Activated CD8-positive, alpha-beta memory T cell treated with anti-CD3 and anti-CD28 coated beads, Interleukin-2, amount 50 U/mL, for 24 hours (primary cell): ENCODE measurements around the gene GP1BB.

Source experiments
- DNase-seq: peaks from one replicate; pipeline ENCODE4 v3.0.0-alpha.2; 2020; ENCODE audit errors: extremely low read depth

Gene GP1BB

GRCh38 chr22:19766511-19767426 lies 43.4 kb downstream of the GP1BB start:
- DNase-seq: no peak

- DNase-seq: no peak
Observed at GRCh38 chr22:19767427-19768341, 44.3 kb downstream of the GP1BB start.

GRCh38 chr22:19769393-19769715 lies 46.0 kb downstream of the GP1BB start:
- DNase-seq: no peak

GRCh38 chr22:19770349-19771220 lies 47.2 kb downstream of the GP1BB start:
- DNase-seq: no peak

- no peak for DNase-seq
Observed at GRCh38 chr22:19772422-19772672, 49.0 kb downstream of the GP1BB start.

DNA sequence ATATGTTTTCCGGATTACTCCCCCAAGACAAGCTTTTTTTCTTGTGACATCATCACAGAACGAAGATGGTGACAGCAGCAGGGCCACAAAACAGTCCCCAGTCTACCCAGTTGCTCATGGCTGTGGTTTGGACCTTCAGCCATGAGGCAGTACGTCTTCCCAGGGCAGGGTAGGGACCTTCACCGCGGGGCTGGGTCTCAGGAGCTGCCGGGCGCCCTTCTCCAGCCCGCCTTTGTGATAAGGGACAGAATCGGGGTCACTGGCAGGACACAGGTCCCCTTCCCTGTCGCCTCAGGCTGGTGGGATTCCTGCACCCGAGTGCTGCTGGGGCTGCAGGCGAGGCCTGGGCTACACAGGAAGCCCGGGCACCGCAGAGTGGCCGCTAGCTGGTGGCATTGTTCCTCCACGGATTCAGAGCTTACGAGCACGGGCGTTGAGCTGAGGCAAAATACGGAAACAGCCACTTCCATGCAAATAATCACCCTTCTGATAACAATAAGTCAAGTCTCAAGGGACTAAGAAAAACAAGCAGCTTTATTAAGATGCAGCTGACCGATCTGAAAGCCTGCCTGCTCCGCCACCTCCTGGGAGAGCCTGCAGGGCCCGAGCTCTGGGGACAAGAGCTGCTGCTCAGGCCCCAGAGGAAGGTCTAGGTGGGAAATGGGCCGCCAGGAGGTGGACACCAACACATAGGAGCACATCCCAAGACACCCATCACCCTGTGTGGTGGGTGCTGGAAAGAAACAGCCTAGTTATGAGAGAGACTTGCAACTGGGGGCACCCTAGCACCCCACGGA lies 49.5 kb downstream of the GP1BB start:
- no peak for DNase-seq

DNA sequence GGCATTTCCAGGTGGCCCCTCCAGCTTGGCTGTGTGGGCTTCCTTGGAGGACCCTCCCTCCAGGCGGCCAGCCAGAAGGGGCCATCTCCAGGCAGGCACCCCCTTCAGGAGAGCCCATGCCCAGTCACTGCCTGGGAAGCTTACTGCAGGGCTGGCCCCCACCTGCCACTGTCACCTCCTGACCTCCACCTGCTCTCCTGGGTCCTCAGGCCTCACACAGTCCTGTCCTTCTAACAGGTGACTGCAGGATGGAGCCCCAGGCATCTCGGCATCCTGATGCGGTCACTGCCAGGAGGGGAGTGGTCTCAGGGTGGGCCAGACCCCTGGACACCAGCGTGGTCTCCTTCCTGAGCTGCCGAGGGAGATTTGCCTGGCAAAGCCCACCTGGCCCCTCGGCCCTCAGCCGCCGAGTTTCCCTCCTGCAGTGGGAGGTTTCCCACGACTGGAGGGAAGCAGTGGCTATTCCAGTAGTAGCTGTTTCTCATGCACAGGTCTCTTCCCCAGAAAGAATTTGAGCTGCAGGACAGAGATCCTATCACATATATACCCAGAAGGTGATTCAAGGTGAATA lies 50.2 kb downstream of the GP1BB start:
- no peak for DNase-seq
